Keratinocyte (primary cell): ENCODE data around the gene TMOD3.

Experiments used
- CTCF ChIP-seq, 3 experiments: IDR thresholded peaks in 1 of 3; conservative IDR thresholded peaks in 1 of 3; optimal IDR thresholded peaks in 1 of 3; 2 replicates in 2 of 3; 3 replicates in 1 of 3; pipeline versions ENCODE3 to v1.5.1; 2011; ENCODE audit warnings: low read length in 3 of 3, mild to moderate bottlenecking in 3 of 3, moderate library complexity in 2 of 3, control low read depth in 1 of 3, inconsistent platforms in 1 of 3; ENCODE audit not compliant: insufficient read depth in 2 of 3; ENCODE audit errors: extremely low read depth in 1 of 3
- EZH2 ChIP-seq: IDR thresholded peaks from one replicate; pipeline ENCODE4 v1.6.1; 2012; ENCODE audit warnings: inconsistent platforms, mild to moderate bottlenecking, low read length, moderate library complexity

GRCh38 chr15:51952805-51953204 is 123.4 kb downstream of the TMOD3 start:
- no peak for TF ChIP-seq CTCF (optimal IDR thresholded peaks at IDR 0.05 in 1 of 3, IDR thresholded peaks at IDR 0.05 in 1 of 3, conservative IDR thresholded peaks at IDR 0.05 in 1 of 3; ENCODE audit: extremely low read depth in 1 of 3, insufficient read depth in 2 of 3, low read length in 3 of 3)
- no peak for TF ChIP-seq EZH2
